Muscle layer of duodenum (tissue), 2 donors: Measurements from ENCODE around the gene ZNF175.

ENCODE experiments used
- H3K27ac ChIP-seq: one replicate; pipeline ENCODE4 v1.7.0; 2013; ENCODE audit warnings: mild to moderate bottlenecking, low read length
- H3K27me3 ChIP-seq: one replicate; pipeline ENCODE4 v1.7.0; 2013; ENCODE audit warnings: low read depth, mild to moderate bottlenecking, control low read depth, low read length
- H3K36me3 ChIP-seq, 2 donors: one replicate each; pipeline ENCODE4 v1.7.0; 2013; ENCODE audit warnings: low read length in 2 of 2, control low read depth in 1 of 2, mild to moderate bottlenecking in 1 of 2; ENCODE audit not compliant: insufficient read depth in 2 of 2, control insufficient read depth in 1 of 2
- H3K4me1 ChIP-seq, 2 donors: one replicate each; pipeline ENCODE4 v1.7.0; 2013; ENCODE audit warnings: low read length in 2 of 2, mild to moderate bottlenecking in 2 of 2, control low read depth in 1 of 2, moderate library complexity in 1 of 2; ENCODE audit not compliant: insufficient read depth in 2 of 2, control insufficient read depth in 1 of 2
- H3K4me3 ChIP-seq, 2 donors: one replicate each; pipeline ENCODE4 v1.7.0; 2013; ENCODE audit warnings: low read length in 2 of 2, low read depth in 1 of 2, mild to moderate bottlenecking in 1 of 2
- H3K9me3 ChIP-seq, 2 donors: one replicate each; pipeline ENCODE4 v1.7.0; 2013; ENCODE audit warnings: low read length in 2 of 2, control low read depth in 1 of 2, mild to moderate bottlenecking in 1 of 2; ENCODE audit not compliant: control insufficient read depth in 1 of 2
- donor health status: healthy.

Gene ZNF175

GRCh38 chr19:51551673-51552432 is 19.2 kb upstream of the ZNF175 start:
- Histone ChIP-seq H3K4me3 (no peak overlapping the region), H3K27me3 (no peaks in the 10 kb centered on the region), H3K36me3 (no peaks in the 10 kb centered on the region), H3K4me1 (no peaks in the 10 kb centered on the region), H3K27ac (no peak overlapping the region), H3K9me3 (no peaks in the 10 kb centered on the region)

GRCh38 chr19:51552608-51552995 is 18.5 kb upstream of the ZNF175 start:
- Histone ChIP-seq H3K9me3 (no peaks in the 10 kb centered on the region), H3K4me1 (no peaks in the 10 kb centered on the region), H3K36me3 (no peaks in the 10 kb centered on the region), H3K27me3 (no peaks in the 10 kb centered on the region), H3K27ac (no peak overlapping the region), H3K4me3 (no peak overlapping the region)

- Histone ChIP-seq H3K27ac (no peak overlapping the region), H3K27me3 (no peaks in the 10 kb centered on the region), H3K4me3 (no peak overlapping the region), H3K4me1 (no peaks in the 10 kb centered on the region), H3K36me3 (no peaks in the 10 kb centered on the region), H3K9me3 (no peaks in the 10 kb centered on the region)
Observed at GRCh38 chr19:51552996-51553725, 17.9 kb upstream of the ZNF175 start.

GRCh38 chr19:51559240-51559639 is 11.8 kb upstream of the ZNF175 start:
- Histone ChIP-seq H3K36me3 (no peaks in the 10 kb centered on the region), H3K27me3 (no peaks in the 10 kb centered on the region), H3K4me1 (no peaks in the 10 kb centered on the region), H3K27ac (no peak overlapping the region), H3K4me3 (no peak overlapping the region), H3K9me3 (no peaks in the 10 kb centered on the region)

- no peaks in the 10 kb centered on the region for H3K36me3 ChIP-seq
- H3K4me1 ChIP-seq = no peaks in the 10 kb centered on the region
- no peak overlapping the region for H3K27ac ChIP-seq
- H3K9me3 ChIP-seq = no peaks in the 10 kb centered on the region
- H3K27me3 ChIP-seq = no peaks in the 10 kb centered on the region
- no peak overlapping the region for H3K4me3 ChIP-seq
Observed at GRCh38 chr19:51560339-51560738, 10.7 kb upstream of the ZNF175 start.

- no peaks in the 10 kb centered on the region for H3K4me1 ChIP-seq
- H3K27me3 ChIP-seq = peaks cover 6% of the 10 kb centered on the region
- H3K4me3 ChIP-seq = no peak overlapping the region
- no peaks in the 10 kb centered on the region for H3K36me3 ChIP-seq
- no peak overlapping the region for H3K27ac ChIP-seq
- no peaks in the 10 kb centered on the region for H3K9me3 ChIP-seq
Observed at GRCh38 chr19:51564791-51565190, 6.3 kb upstream of the ZNF175 start.

- H3K4me1 ChIP-seq = no peaks in the 10 kb centered on the region
- H3K9me3 ChIP-seq = no peaks in the 10 kb centered on the region
- H3K27me3 ChIP-seq = peaks cover 6% of the 10 kb centered on the region
- H3K4me3 ChIP-seq = no peak overlapping the region
- H3K36me3 ChIP-seq = no peaks in the 10 kb centered on the region
- no peak overlapping the region for H3K27ac ChIP-seq
Observed at GRCh38 chr19:51565583-51565982, 5.5 kb upstream of the ZNF175 start.

GRCh38 chr19:51566489-51567100 is 4.5 kb upstream of the ZNF175 start:
- H3K4me3 ChIP-seq = no peak overlapping the region
- no peaks in the 10 kb centered on the region for H3K9me3 ChIP-seq
- no peak overlapping the region for H3K27ac ChIP-seq
- H3K4me1 ChIP-seq = peaks cover 0 to 1% of the 10 kb centered on the region in 2 donors
- peaks cover 6% of the 10 kb centered on the region for H3K27me3 ChIP-seq
- no peaks in the 10 kb centered on the region for H3K36me3 ChIP-seq

GRCh38 chr19:51567583-51567982 is 3.5 kb upstream of the ZNF175 start:
- H3K9me3 ChIP-seq = no peaks in the 10 kb centered on the region
- H3K27me3 ChIP-seq = peaks cover 6% of the 10 kb centered on the region
- no peaks in the 10 kb centered on the region for H3K36me3 ChIP-seq
- peaks cover 0 to 11% of the 10 kb centered on the region in 2 donors for H3K4me1 ChIP-seq
- no peak overlapping the region for H3K27ac ChIP-seq
- H3K4me3 ChIP-seq = no peak overlapping the region

GRCh38 chr19:51568456-51568855 is 2.6 kb upstream of the ZNF175 start:
- Histone ChIP-seq H3K27ac (no peak overlapping the region), H3K36me3 (peaks cover 4 to 6% of the 10 kb centered on the region in 2 donors), H3K4me1 (peaks cover 0 to 16% of the 10 kb centered on the region in 2 donors), H3K27me3 (peaks cover 6% of the 10 kb centered on the region), H3K4me3 (no peak overlapping the region), H3K9me3 (no peaks in the 10 kb centered on the region)

- Histone ChIP-seq H3K27ac (peak overlapping the region; percentile 70), H3K27me3 (peaks cover 6% of the 10 kb centered on the region), H3K4me1 (peaks cover 0 to 16% of the 10 kb centered on the region in 2 donors), H3K4me3 (peak overlapping the region; percentile 81 to 93), H3K36me3 (peaks cover 10 to 16% of the 10 kb centered on the region in 2 donors), H3K9me3 (no peaks in the 10 kb centered on the region)
Observed at GRCh38 chr19:51571599-51571998, 516 bp downstream of the ZNF175 start.
